HFF-Myc (cell line): Measurements from ENCODE around the gene MRM2.

Experiments
- DNase-seq: peaks from one replicate; pipeline ENCODE4 v3.0.0-alpha.2; 2011; ENCODE audit warnings: low read depth; ENCODE audit errors: extremely low read depth
- H3K4me3 ChIP-seq: replicated peaks from 2 replicates; pipeline ENCODE4 v1.5.1; 2011; ENCODE audit warnings: low read depth, mild to moderate bottlenecking, control low read depth, low read length
- TF ChIP-seq, protein P1 (sequence below): IDR thresholded peaks from 2 replicates; pipeline ENCODE4 v1.5.1; 2012; ENCODE audit warnings: mild to moderate bottlenecking, low read depth, low read length, control low read depth; ENCODE audit errors: missing control alignments

The MRM2 gene

DNA sequence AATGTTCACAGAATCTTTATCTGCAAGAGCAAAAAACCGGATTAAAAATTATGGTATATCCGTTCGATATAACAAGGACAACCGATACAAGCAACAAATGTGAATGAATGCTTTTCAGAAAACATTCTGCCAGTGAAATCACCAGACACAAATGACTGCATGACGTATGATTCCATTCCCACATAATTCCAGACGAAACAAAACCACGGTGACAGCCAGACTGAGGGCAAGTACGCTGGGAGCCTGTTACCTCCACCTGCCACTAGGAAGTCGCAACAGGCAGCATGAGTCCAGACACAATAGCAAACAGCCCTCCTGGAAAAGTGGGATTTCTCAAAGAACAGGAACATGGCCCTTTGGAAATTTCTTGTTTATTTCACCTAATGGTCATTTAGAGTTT, 51.0 kb downstream of the MRM2 start:
- TF ChIP-seq, protein P1, sequence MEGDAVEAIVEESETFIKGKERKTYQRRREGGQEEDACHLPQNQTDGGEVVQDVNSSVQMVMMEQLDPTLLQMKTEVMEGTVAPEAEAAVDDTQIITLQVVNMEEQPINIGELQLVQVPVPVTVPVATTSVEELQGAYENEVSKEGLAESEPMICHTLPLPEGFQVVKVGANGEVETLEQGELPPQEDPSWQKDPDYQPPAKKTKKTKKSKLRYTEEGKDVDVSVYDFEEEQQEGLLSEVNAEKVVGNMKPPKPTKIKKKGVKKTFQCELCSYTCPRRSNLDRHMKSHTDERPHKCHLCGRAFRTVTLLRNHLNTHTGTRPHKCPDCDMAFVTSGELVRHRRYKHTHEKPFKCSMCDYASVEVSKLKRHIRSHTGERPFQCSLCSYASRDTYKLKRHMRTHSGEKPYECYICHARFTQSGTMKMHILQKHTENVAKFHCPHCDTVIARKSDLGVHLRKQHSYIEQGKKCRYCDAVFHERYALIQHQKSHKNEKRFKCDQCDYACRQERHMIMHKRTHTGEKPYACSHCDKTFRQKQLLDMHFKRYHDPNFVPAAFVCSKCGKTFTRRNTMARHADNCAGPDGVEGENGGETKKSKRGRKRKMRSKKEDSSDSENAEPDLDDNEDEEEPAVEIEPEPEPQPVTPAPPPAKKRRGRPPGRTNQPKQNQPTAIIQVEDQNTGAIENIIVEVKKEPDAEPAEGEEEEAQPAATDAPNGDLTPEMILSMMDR: no peak
- no peak overlapping the region for H3K4me3 ChIP-seq
- no peak for DNase-seq

GRCh38 chr7:2190531-2190930, 51.5 kb downstream of the MRM2 start:
- TF ChIP-seq, protein P1: no peak
- no peak overlapping the region for H3K4me3 ChIP-seq
- DNase-seq: no peak

GRCh38 chr7:2186166-2186565, 55.8 kb downstream of the MRM2 start:
- no peak overlapping the region for H3K4me3 ChIP-seq
- TF ChIP-seq, protein P1: no peak
- DNase-seq: no peak

DNA sequence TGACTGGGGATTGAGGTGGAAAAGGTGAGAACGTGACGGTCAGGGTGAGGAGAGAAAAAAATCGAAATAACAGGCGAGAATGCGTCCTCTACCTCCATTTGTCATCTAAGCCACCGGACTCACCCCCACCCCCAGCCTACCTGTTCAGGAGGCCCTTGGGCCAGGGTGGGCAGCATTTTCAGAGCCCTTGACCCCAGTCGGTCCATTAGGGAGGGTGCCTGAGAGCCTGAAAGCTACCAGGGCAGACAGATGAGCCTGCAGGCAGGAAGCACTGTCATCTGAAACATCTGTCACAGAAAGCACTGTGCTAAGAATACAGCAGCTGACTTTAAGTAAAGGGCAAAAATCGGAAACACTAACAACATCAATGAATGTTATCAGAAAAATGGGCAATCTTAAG, 56.3 kb downstream of the MRM2 start:
- no peak for DNase-seq
- TF ChIP-seq, protein P1: no peak
- H3K4me3 ChIP-seq: no peak overlapping the region
